GM12874 (cell line): ENCODE measurements around the gene PHETA2.

ENCODE experiments used
- CTCF ChIP-seq: IDR thresholded peaks from 2 replicates; pipeline ENCODE4 v1.5.1; 2011; ENCODE audit warnings: low read depth, mild to moderate bottlenecking, control low read depth, low read length, moderate library complexity; ENCODE audit not compliant: insufficient read depth

The PHETA2 gene

GRCh38 chr22:42070517-42071422 is 3.3 kb upstream of the PHETA2 start, which contains the start of gene NAGA:
Gene NAGA, minus strand, starts transcription at chr22:42070812. Its CDS starts 515 bp downstream, at chr22:42070297.
- TF ChIP-seq CTCF: no peak

GRCh38 chr22:42072606-42073330 is 1.3 kb upstream of the PHETA2 start:
- TF ChIP-seq CTCF: 0 out of 2 replicates have a peak, but pooled peaks have one; percentile 5

- no peak for TF ChIP-seq CTCF
Observed at GRCh38 chr22:42073621-42074041, 417 bp upstream of the PHETA2 start.

GRCh38 chr22:42074846-42075676 is 1.0 kb downstream of the PHETA2 start:
- TF ChIP-seq CTCF: no peak

- TF ChIP-seq CTCF: no peak
Observed at GRCh38 chr22:42076764-42077485, 2.9 kb downstream of the PHETA2 start.

GRCh38 chr22:42077486-42078125 is 3.6 kb downstream of the PHETA2 start:
- no peak for TF ChIP-seq CTCF
